GM12891 (cell line): ENCODE results near the gene HCST.

ENCODE experiments used
- PAX5 ChIP-seq: IDR thresholded peaks from 2 replicates; pipeline ENCODE4 v1.6.1; 2011; ENCODE audit warnings: low read length, moderate library complexity, mild to moderate bottlenecking; ENCODE audit not compliant: insufficient read depth, severe bottlenecking
- POLR2A ChIP-seq: IDR thresholded peaks from 2 replicates; pipeline ENCODE4 v1.6.1; 2011; ENCODE audit warnings: low read depth, low read length, control low read depth
- POLR2AphosphoS5 ChIP-seq: IDR thresholded peaks from 2 replicates; pipeline ENCODE4 v1.6.1; 2011; ENCODE audit warnings: low read depth, low read length, control low read depth
- SPI1 ChIP-seq: IDR thresholded peaks from 2 replicates; pipeline ENCODE4 v1.6.1; 2011; ENCODE audit warnings: low read depth, low read length, control low read depth
- TAF1 ChIP-seq: IDR thresholded peaks from 2 replicates; pipeline ENCODE4 v1.6.1; 2011; ENCODE audit warnings: low read depth, low read length, control low read depth

- TF ChIP-seq POLR2A, result no peak
- no peak for TF ChIP-seq POLR2AphosphoS5
- TF ChIP-seq SPI1, result peak; percentile 21; the same call in 1 of the 2 replicates
- TF ChIP-seq TAF1, result no peak
- no peak for TF ChIP-seq PAX5
These were observed 27.5 kb downstream of the HCST start for GRCh38 chr19:35929876-35930275.
